Progenitor cell of endocrine pancreas (in vitro differentiated cells): ENCODE data around the gene TMUB1. TPM values are rescaled to one million over a fixed set of nuclear protein-coding genes. Genes with fewer than 3 reads are reported as not detected.

Experiments used
- DNase-seq: peaks from one replicate; pipeline ENCODE4 v3.0.0; 2021; ENCODE audit warnings: low spot score; ENCODE audit not compliant: unreplicated experiment
- H3K27ac Mint-ChIP-seq: 2 replicates; pipeline ENCODE4 v1.8.0; 2021; ENCODE audit warnings: mild to moderate bottlenecking, moderate library complexity, mixed read lengths
- H3K27me3 Mint-ChIP-seq: 2 replicates; pipeline ENCODE4 v1.8.0; 2021; ENCODE audit warnings: mixed read lengths
- H3K36me3 Mint-ChIP-seq: 2 replicates; pipeline ENCODE4 v1.8.0; 2022; ENCODE audit warnings: mixed read lengths; ENCODE audit not compliant: insufficient read depth
- H3K4me1 Mint-ChIP-seq: 2 replicates; pipeline ENCODE4 v1.8.0; 2021; ENCODE audit warnings: low read depth, mixed read lengths
- H3K4me3 Mint-ChIP-seq: 2 replicates; pipeline ENCODE4 v1.8.0; 2021; ENCODE audit warnings: low read depth, mild to moderate bottlenecking, moderate library complexity, mixed read lengths
- H3K9me3 Mint-ChIP-seq: 2 replicates; pipeline ENCODE4 v1.8.0; 2021; ENCODE audit warnings: low read depth, mixed read lengths
- total RNA-seq: library from RNA; stranded (reverse); gene quantifications from 2 replicates; pipeline ENCODE4 v1.2.1, GENCODE V29; 2021
- TF ChIP-seq, protein P1 (sequence below): fragments of 200-600 bp; sonication (generic); IDR thresholded peaks from one replicate; pipeline ENCODE4 v1.5.0; 2021; ENCODE audit warnings: antibody characterized with exemption, mild to moderate bottlenecking; ENCODE audit not compliant: unreplicated experiment

TMUB1 gene
- total RNA-seq, 1 donor from 2014 or later, result 48.6 TPM

DNA sequence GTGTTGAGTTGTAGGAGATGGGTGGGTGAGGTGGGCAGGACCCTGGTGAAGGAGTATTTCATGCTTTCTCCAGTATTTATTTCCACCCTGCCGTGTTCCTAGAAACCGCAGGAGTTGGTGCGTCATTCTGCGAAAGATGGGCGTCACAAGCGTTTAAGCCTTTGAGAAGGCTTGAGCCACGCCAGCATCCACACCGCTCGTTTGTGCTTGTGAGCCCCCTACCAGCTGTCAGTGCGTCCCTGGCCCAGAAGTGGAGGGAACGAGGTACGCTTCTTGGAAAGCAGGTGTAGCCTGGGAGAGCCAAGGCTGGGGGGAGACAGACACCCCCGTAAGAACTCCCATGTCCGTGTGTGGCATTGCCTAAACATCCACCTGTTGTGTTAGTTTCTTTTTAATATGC, 8.7 kb upstream of the TMUB1 start:
- no peak overlapping the region for H3K4me3 Mint-ChIP-seq
- peaks cover 18% of the 10 kb centered on the region for H3K4me1 Mint-ChIP-seq
- H3K9me3 Mint-ChIP-seq, result no peaks in the 10 kb centered on the region
- H3K27ac Mint-ChIP-seq, result no peak overlapping the region
- DNase-seq, result no peak
- H3K36me3 Mint-ChIP-seq, result no peaks in the 10 kb centered on the region
- no peaks in the 10 kb centered on the region for H3K27me3 Mint-ChIP-seq
- TF ChIP-seq, protein P1, sequence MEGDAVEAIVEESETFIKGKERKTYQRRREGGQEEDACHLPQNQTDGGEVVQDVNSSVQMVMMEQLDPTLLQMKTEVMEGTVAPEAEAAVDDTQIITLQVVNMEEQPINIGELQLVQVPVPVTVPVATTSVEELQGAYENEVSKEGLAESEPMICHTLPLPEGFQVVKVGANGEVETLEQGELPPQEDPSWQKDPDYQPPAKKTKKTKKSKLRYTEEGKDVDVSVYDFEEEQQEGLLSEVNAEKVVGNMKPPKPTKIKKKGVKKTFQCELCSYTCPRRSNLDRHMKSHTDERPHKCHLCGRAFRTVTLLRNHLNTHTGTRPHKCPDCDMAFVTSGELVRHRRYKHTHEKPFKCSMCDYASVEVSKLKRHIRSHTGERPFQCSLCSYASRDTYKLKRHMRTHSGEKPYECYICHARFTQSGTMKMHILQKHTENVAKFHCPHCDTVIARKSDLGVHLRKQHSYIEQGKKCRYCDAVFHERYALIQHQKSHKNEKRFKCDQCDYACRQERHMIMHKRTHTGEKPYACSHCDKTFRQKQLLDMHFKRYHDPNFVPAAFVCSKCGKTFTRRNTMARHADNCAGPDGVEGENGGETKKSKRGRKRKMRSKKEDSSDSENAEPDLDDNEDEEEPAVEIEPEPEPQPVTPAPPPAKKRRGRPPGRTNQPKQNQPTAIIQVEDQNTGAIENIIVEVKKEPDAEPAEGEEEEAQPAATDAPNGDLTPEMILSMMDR, result no peak

- no peaks in the 10 kb centered on the region for H3K27me3 Mint-ChIP-seq
- H3K4me1 Mint-ChIP-seq, result peaks cover 18% of the 10 kb centered on the region
- no peaks in the 10 kb centered on the region for H3K9me3 Mint-ChIP-seq
- DNase-seq, result no peak
- no peaks in the 10 kb centered on the region for H3K36me3 Mint-ChIP-seq
- no peak overlapping the region for H3K4me3 Mint-ChIP-seq
- TF ChIP-seq, protein P1, result peak; percentile 64
- peak overlapping the region; percentile 31 for H3K27ac Mint-ChIP-seq
These were observed 8.1 kb upstream of the TMUB1 start for GRCh38 chr7:151091431-151091830.

DNA sequence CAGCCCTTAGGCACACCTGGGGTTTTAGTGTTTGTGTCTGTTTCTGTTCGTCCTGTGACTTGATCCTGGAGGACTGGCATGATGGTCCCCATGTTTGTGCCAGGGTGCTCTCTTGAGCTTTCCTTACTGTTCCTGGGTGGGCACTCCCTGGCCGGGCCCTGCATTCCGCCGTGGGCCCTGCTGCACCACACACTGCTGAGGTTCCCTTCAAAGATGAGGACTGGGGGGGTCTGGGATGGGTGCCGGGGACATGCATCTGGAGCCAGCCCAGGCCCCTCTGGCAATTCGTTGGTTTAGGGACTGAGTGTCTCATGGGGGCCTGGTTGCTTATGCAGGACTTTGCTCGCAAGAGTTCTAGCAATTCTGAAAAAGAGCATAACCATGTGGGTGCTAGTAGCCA, 7.7 kb upstream of the TMUB1 start:
- H3K4me3 Mint-ChIP-seq, result no peak overlapping the region

GRCh38 chr7:151089893-151090730, 6.8 kb upstream of the TMUB1 start:
- no peak for DNase-seq
- TF ChIP-seq, protein P1, result no peak
- Mint-ChIP-seq H3K36me3 (no peaks in the 10 kb centered on the region), H3K27ac (peak overlapping the region; percentile 97), H3K4me3 (no peak overlapping the region), H3K9me3 (no peaks in the 10 kb centered on the region), H3K4me1 (peaks cover 26% of the 10 kb centered on the region), H3K27me3 (no peaks in the 10 kb centered on the region)

More for the DNA sequence above, 7.7 kb upstream of the TMUB1 start:
- peaks cover 18% of the 10 kb centered on the region for H3K4me1 Mint-ChIP-seq
- H3K36me3 Mint-ChIP-seq, result no peaks in the 10 kb centered on the region
- no peaks in the 10 kb centered on the region for H3K9me3 Mint-ChIP-seq
- no peak for DNase-seq
- TF ChIP-seq, protein P1, result no peak
- H3K27me3 Mint-ChIP-seq, result no peaks in the 10 kb centered on the region
- peak overlapping the region; percentile 31 for H3K27ac Mint-ChIP-seq

- Mint-ChIP-seq H3K27ac (peak overlapping the region; percentile 97), H3K4me3 (peak overlapping the region; percentile 71)
- DNase-seq, result no peak
These were observed 5.8 kb upstream of the TMUB1 start for GRCh38 chr7:151088856-151089699.

More at GRCh38 chr7:151088856-151089699, 5.8 kb upstream of the TMUB1 start:
- H3K4me1 Mint-ChIP-seq, result peaks cover 26% of the 10 kb centered on the region
- H3K27me3 Mint-ChIP-seq, result no peaks in the 10 kb centered on the region
- H3K9me3 Mint-ChIP-seq, result no peaks in the 10 kb centered on the region
- H3K36me3 Mint-ChIP-seq, result no peaks in the 10 kb centered on the region
- TF ChIP-seq, protein P1, result no peak
